Kidney epithelial cell (primary cell): ENCODE results near the gene TENM4. TPM values are rescaled to one million over a fixed set of nuclear protein-coding genes. Genes with fewer than 3 reads are reported as not detected.

ENCODE experiments used
- DNase-seq: peaks from one replicate; pipeline ENCODE4 v3.0.0-alpha.2; 2010; ENCODE audit warnings: low read depth
- H3K27me3 ChIP-seq: 2 replicates; pipeline ENCODE4 v1.6.0; 2011; ENCODE audit warnings: low read length; ENCODE audit not compliant: control insufficient read depth, insufficient read depth
- H3K36me3 ChIP-seq: 2 replicates; pipeline ENCODE4 v1.5.1; 2011; ENCODE audit warnings: low read length; ENCODE audit not compliant: control insufficient read depth, insufficient read depth
- H3K4me3 ChIP-seq: 2 replicates; pipeline ENCODE4 v1.5.1; 2011; ENCODE audit warnings: low read depth, mild to moderate bottlenecking, control low read depth, low read length
- total RNA-seq: library from RNA; depleted of rRNA; stranded (reverse); fragments of >200 nt; gene quantifications from 2 replicates; pipeline ENCODE4 v1.2.3, GENCODE V29; 2015
- TF ChIP-seq, protein P1 (sequence below): IDR thresholded peaks from 2 replicates; pipeline ENCODE4 v1.5.1; 2011; ENCODE audit warnings: mild to moderate bottlenecking, moderate library complexity, low read length, control low read depth, inconsistent platforms; ENCODE audit not compliant: insufficient read depth, poor library complexity, severe bottlenecking

The TENM4 gene
- total RNA-seq, 1 donor from 2014 or later: 35.3 TPM

DNA sequence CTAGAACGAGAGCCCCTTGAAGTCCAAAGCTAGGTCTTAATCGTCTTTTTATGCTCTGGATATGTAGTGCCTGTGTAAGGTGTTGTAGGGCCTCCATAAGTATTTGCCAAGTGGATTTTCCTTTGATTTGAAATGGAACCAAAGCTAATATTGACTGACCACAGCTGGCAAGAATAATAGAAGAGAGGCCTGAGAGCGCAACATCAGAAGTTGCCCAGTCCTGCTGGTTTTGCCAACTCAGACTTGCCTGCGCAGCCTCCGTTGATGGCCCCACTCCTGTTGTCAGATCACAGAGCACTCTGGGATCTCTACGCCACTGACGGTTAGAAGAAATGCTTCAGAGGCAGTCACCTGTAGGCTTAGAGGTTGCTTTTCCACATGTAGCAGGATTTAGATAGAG, 251.2 kb downstream of the TENM4 start:
- TF ChIP-seq, protein P1, sequence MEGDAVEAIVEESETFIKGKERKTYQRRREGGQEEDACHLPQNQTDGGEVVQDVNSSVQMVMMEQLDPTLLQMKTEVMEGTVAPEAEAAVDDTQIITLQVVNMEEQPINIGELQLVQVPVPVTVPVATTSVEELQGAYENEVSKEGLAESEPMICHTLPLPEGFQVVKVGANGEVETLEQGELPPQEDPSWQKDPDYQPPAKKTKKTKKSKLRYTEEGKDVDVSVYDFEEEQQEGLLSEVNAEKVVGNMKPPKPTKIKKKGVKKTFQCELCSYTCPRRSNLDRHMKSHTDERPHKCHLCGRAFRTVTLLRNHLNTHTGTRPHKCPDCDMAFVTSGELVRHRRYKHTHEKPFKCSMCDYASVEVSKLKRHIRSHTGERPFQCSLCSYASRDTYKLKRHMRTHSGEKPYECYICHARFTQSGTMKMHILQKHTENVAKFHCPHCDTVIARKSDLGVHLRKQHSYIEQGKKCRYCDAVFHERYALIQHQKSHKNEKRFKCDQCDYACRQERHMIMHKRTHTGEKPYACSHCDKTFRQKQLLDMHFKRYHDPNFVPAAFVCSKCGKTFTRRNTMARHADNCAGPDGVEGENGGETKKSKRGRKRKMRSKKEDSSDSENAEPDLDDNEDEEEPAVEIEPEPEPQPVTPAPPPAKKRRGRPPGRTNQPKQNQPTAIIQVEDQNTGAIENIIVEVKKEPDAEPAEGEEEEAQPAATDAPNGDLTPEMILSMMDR: no peak
- DNase-seq: no peak
- H3K27me3 ChIP-seq: no peaks in the 10 kb centered on the region
- H3K4me3 ChIP-seq: no peak overlapping the region
- no peaks in the 10 kb centered on the region for H3K36me3 ChIP-seq

DNA sequence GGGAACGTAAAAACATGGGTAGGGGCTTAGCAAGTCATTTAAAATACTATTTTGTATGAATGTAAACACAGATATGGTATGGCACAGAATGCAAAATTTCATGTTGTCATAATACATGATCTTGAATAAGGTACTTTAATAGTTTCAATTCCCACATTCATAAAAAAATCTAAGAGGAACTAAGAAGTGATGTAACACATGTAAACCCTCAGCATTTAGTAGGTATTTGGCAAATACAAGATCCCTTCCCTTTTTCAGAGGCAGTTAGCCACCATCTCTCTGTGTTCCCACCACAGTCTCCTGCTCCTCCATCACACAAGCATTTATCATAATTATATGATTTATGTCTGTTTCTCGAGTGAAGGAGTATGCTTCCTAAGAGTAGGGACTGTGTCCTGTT, 251.8 kb downstream of the TENM4 start:
- Histone ChIP-seq H3K4me3 (no peak overlapping the region), H3K27me3 (no peaks in the 10 kb centered on the region), H3K36me3 (no peaks in the 10 kb centered on the region)
- TF ChIP-seq, protein P1: no peak
- DNase-seq: no peak

DNA sequence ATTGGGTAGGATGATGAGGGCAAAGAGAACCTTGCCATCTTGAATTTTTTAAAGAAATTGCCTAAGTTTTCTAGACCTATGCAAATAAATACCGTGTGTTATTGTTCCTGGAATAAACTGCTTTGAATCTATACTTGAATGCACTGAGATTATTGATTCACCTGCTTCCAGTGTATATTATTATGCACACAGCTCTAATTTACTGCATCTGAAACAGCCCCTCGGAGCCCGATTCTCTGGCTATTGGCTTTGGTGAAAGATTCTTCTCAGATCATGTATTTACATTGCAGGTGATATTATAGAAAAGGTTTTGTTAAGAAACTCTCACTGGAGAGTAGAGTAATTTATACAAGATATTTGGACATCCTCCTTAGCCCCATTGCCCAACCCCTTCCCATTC, 254.2 kb downstream of the TENM4 start:
- TF ChIP-seq, protein P1: no peak
- no peak for DNase-seq
- Histone ChIP-seq H3K27me3 (no peaks in the 10 kb centered on the region), H3K36me3 (no peaks in the 10 kb centered on the region), H3K4me3 (no peak overlapping the region)

DNA sequence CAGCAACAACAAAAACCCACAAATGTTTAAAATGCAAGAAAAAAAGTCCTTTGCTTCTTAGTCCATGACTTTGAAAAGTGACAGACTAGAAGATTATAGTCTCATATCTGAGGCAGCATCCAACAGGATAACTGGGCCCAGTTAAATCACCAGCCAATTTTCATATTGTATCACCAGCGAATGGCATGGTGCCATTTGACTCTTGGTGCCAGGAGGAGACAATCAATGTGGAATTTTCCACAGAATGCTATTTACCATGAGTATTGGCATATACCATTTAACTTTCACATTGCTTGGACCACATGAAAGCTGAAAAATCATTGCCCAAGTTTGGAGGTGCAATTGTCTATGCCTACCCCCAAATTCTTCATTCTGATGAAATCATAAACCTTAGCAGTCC, 255.5 kb downstream of the TENM4 start:
- TF ChIP-seq, protein P1: no peak
- no peak for DNase-seq
- Histone ChIP-seq H3K27me3 (no peaks in the 10 kb centered on the region), H3K36me3 (no peaks in the 10 kb centered on the region), H3K4me3 (no peak overlapping the region)

DNA sequence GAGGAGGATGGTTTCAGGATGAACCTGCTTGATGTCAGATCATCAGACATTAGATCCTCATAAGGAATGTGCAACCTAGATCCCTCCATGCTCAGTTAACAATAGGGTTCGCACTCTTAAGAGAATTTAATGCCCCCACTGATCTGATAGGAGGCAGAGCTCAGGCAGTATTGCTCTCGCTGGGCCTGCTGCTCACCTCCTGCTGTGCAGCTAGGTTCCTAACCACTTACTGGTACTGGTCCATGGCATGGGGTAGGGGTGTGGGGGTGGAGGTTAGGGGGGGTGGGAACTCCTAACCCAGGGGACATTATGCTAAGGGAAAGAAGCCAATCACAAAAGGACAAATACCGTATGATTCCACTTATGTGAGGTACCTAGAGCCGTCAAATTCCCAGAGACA, 256.5 kb downstream of the TENM4 start:
- DNase-seq: no peak
- Histone ChIP-seq H3K36me3 (no peaks in the 10 kb centered on the region), H3K4me3 (no peak overlapping the region), H3K27me3 (no peaks in the 10 kb centered on the region)
- TF ChIP-seq, protein P1: no peak

DNA sequence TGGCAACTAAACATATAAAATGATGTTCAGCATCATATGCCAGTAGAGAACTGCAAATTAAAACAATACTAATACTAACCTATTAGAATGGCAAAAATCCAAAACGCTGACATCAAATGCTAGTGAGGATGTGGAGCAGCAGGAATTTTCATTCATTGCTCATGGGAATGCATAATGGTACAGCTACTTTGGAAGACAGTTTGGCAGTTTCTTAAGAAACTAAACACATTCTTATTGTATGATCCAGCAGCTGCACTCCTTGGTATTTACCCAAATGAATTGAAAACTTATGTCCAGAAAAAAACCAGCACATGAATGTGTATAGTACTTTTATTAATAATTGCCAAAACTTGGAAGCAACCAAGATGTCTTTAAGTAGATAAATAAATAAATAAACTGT, 258.0 kb downstream of the TENM4 start:
- Histone ChIP-seq H3K4me3 (no peak overlapping the region), H3K27me3 (no peaks in the 10 kb centered on the region), H3K36me3 (no peaks in the 10 kb centered on the region)
- DNase-seq: no peak
- TF ChIP-seq, protein P1: no peak
